Body of pancreas (tissue), 4 donors: Measurements from ENCODE around the gene C14orf93. TPM values are rescaled to one million over a fixed set of nuclear protein-coding genes. Genes with fewer than 3 reads are reported as not detected.

Experiments used
- ATAC-seq: fragments of 150-250 bp; one replicate; pipeline ENCODE4 v1.9.1; 2016
- DNase-seq, 4 donors: peaks; one replicate each; pipeline ENCODE4 v3.0.0-alpha.2; 2019
- H3K27ac ChIP-seq, 4 donors: fragments of 200-600 bp; sonication (generic); 1 replicate in 3 of 4; 2 replicates in 1 of 4; pipeline versions ENCODE4 v1.5.1 to v1.6.1; 2016 to 2019; ENCODE audit warnings: mild to moderate bottlenecking in 1 of 4, mixed read lengths in 1 of 4, moderate library complexity in 1 of 4
- H3K27me3 ChIP-seq, 2 donors: fragments of 200-600 bp; sonication (generic); one replicate each; pipeline ENCODE4 v1.6.0; 2016; ENCODE audit warnings: mild to moderate bottlenecking in 1 of 2
- H3K36me3 ChIP-seq, 2 donors: fragments of 200-600 bp; sonication (generic); replicated peaks in 1 of 2; 2 replicates each; pipeline ENCODE4 v1.5.1; 2016; ENCODE audit warnings: low read depth in 2 of 2; ENCODE audit not compliant: insufficient read depth in 1 of 2
- H3K4me1 ChIP-seq: fragments of 200-600 bp; sonication (generic); one replicate; pipeline ENCODE4 v1.6.0; 2016
- H3K4me3 ChIP-seq, 2 donors: fragments of 200-600 bp; sonication (generic); 1 replicate in 1 of 2; 2 replicates in 1 of 2; pipeline ENCODE4 v1.5.1; 2016 to 2019
- H3K9me3 ChIP-seq, 3 donors: fragments of 200-600 bp; sonication (generic); 1 replicate in 2 of 3; 2 replicates in 1 of 3; pipeline ENCODE4 v1.5.1; 2016
- CTCF ChIP-seq, 7 experiments: fragments of 450-650 bp in 4 of 7; fragments of 200-600 bp in 3 of 7; sonication (generic) in 3 of 7; IDR thresholded peaks; one replicate each; pipeline ENCODE4 v1.5.1; 2016 to 2019; ENCODE audit warnings: antibody characterized with exemption in 7 of 7
- POLR2A ChIP-seq, 3 donors: fragments of 450-650 bp; IDR thresholded peaks; one replicate each; pipeline ENCODE4 v1.6.1; 2016; ENCODE audit warnings: antibody characterized with exemption in 3 of 3, mild to moderate bottlenecking in 2 of 3
- WGBS, 2 donors: methylation state at CpG; one replicate each; pipeline ENCODE4 v1.1.5; 2017; 5-methylcytosine and 5-hydroxymethylcytosine counted together
- intact Hi-C: fragments of 100-400 bp; cut with DNase I; formaldehyde crosslinking; loops from one replicate; pipeline ENCODE4 v1.15.1; 2023
- total RNA-seq, 2 donors: library from RNA; depleted of rRNA; stranded (reverse); fragments of >200 nt; gene quantifications; one replicate each; pipeline ENCODE4 v1.1.0, GENCODE V29; 2016

The C14orf93 gene
- total RNA-seq, 2 donors from 2014 or later = 4.0 to 11.2 TPM

- Histone ChIP-seq H3K27me3 (no peaks in the 10 kb centered on the region), H3K9me3 (no peaks in the 10 kb centered on the region), H3K4me3 (no peak overlapping the region), H3K27ac (no peak overlapping the region), H3K36me3 (no peaks in the 10 kb centered on the region), H3K4me1 (no peaks in the 10 kb centered on the region)
- no peak for TF ChIP-seq CTCF (IDR thresholded peaks at IDR 0.05)
- no peak for TF ChIP-seq POLR2A (IDR thresholded peaks at IDR 0.05)
- DNase-seq (no peak), ATAC-seq (no peak)
- intact Hi-C loops = no loop called here
- WGBS, 2 donors = 88 to 96% methylated on average over 4 of the region's 4 CpGs
Measured at GRCh38 chr14:22939684-22940083, 70.3 kb downstream of the C14orf93 start.

Other genes with a start within 250 kb of the C14orf93 start
- 10 to 100 TPM; 73.2 to 83.5 TPM for gene OXA1L, start 243.5 kb downstream of the C14orf93 start, total RNA-seq
- 10 to 100 TPM in 1 of 2 donors, 1 to 10 TPM in 1; 6.9 to 16.6 TPM for gene SLC7A7, start 194.7 kb downstream of the C14orf93 start, total RNA-seq
- gene MRPL52, start 180.3 kb downstream of the C14orf93 start, total RNA-seq = 10 to 100 TPM; 29.3 to 45.1 TPM
- gene MMP14, start 173.6 kb downstream of the C14orf93 start, total RNA-seq = 10 to 100 TPM; 55.3 to 65.3 TPM
- gene LRP10, start 138.4 kb downstream of the C14orf93 start, total RNA-seq = 10 to 100 TPM; 47.8 to 83.0 TPM
- not detected for gene REM2, start 126.9 kb downstream of the C14orf93 start, total RNA-seq
- 100 to 1,000 TPM in 1 of 2 donors, 10 to 100 TPM in 1; 39.4 to 219 TPM for gene RBM23, start 91.0 kb downstream of the C14orf93 start, total RNA-seq
- 10 to 100 TPM; 36.1 to 40.2 TPM for gene PRMT5, start 80.8 kb downstream of the C14orf93 start, total RNA-seq
- 10 to 100 TPM; 16.8 to 47.0 TPM for gene HAUS4, start 53.1 kb downstream of the C14orf93 start, total RNA-seq
- gene AJUBA, start 27.6 kb downstream of the C14orf93 start, total RNA-seq = 10 to 100 TPM; 15.8 to 19.5 TPM
- gene PSMB5, start 24.8 kb upstream of the C14orf93 start, total RNA-seq = 10 to 100 TPM; 47.0 to 93.3 TPM
- gene PSMB11, start 32.1 kb upstream of the C14orf93 start, total RNA-seq = not detected
- 1 to 10 TPM; 4.9 to 9.9 TPM for gene CDH24, start 47.4 kb upstream of the C14orf93 start, total RNA-seq
- gene ACIN1, start 85.0 kb upstream of the C14orf93 start, total RNA-seq = 100 to 1,000 TPM in 1 of 2 donors, 10 to 100 TPM in 1; 91.6 to 110 TPM
- gene C14orf119, start 85.4 kb upstream of the C14orf93 start, total RNA-seq = 1 to 10 TPM; 3.6 to 7.0 TPM
- not detected for gene CIROP, start 94.8 kb upstream of the C14orf93 start, total RNA-seq
- not detected for gene CEBPE, start 109.1 kb upstream of the C14orf93 start, total RNA-seq
- 10 to 100 TPM; 17.8 to 18.2 TPM for gene SLC7A8, start 173.5 kb upstream of the C14orf93 start, total RNA-seq
- gene RNF212B, start 227.8 kb upstream of the C14orf93 start, total RNA-seq = not detected